Astrocyte of the spinal cord (primary cell): ENCODE measurements around the gene FYN.

Source experiments
- DNase-seq: peaks from one replicate; pipeline ENCODE4 v3.0.0; 2011; ENCODE audit warnings: low read depth, low spot score
- H3K4me3 ChIP-seq: 2 replicates; pipeline ENCODE4 v1.5.1; 2011; ENCODE audit warnings: low read depth, mild to moderate bottlenecking, low read length, moderate library complexity
- CTCF ChIP-seq: IDR thresholded peaks from 2 replicates; pipeline ENCODE4 v1.5.1; 2012; ENCODE audit warnings: low read depth, mild to moderate bottlenecking, low read length, inconsistent platforms
- in situ Hi-C: cut with HindIII; loops from 2 replicates; pipeline ENCODE4 v1.10.0; 2017; ENCODE audit warnings: low sequenced_read_pairs

FYN gene

GRCh38 chr6:111871725-111872400 is 1.4 kb downstream of the FYN start:
- in situ Hi-C loops: no loop called here
- TF ChIP-seq CTCF: no peak
- peak overlapping the region; percentile 63 for H3K4me3 ChIP-seq
- DNase-seq: peak; percentile 50

- H3K4me3 ChIP-seq: peak overlapping the region; percentile 63
- no peak for TF ChIP-seq CTCF
- no peak for DNase-seq
- in situ Hi-C loops: no loop called here
Measured at GRCh38 chr6:111871207-111871606, 2.0 kb downstream of the FYN start.

- in situ Hi-C loops: no loop called here
- no peak overlapping the region for H3K4me3 ChIP-seq
- no peak for TF ChIP-seq CTCF
- no peak for DNase-seq
Measured at GRCh38 chr6:111870742-111871064, 2.5 kb downstream of the FYN start.

- TF ChIP-seq CTCF: no peak
- DNase-seq: no peak
- no peak overlapping the region for H3K4me3 ChIP-seq
- in situ Hi-C loops: no loop called here
Measured at GRCh38 chr6:111870051-111870741, 3.1 kb downstream of the FYN start.

- in situ Hi-C loops: no loop called here
- no peak for TF ChIP-seq CTCF
- no peak for DNase-seq
- no peak overlapping the region for H3K4me3 ChIP-seq
Measured at GRCh38 chr6:111866857-111867256, 6.4 kb downstream of the FYN start.

- no peak for TF ChIP-seq CTCF
- no peak overlapping the region for H3K4me3 ChIP-seq
- in situ Hi-C loops: no loop called here
- no peak for DNase-seq
Measured at GRCh38 chr6:111865909-111866546, 7.2 kb downstream of the FYN start.
